HL-60 (cell line): ENCODE data around the gene EMILIN1.

Experiments used
- GABPA ChIP-seq: IDR thresholded peaks from 2 replicates; pipeline ENCODE4 v1.6.1; 2012; ENCODE audit warnings: low read depth
- POLR2AphosphoS5 ChIP-seq: IDR thresholded peaks from 2 replicates; pipeline ENCODE4 v1.6.1; 2012; ENCODE audit warnings: low read depth
- TF ChIP-seq, protein P1 (sequence below): IDR thresholded peaks from one replicate; pipeline ENCODE4 v1.5.1; 2011; ENCODE audit warnings: low read length, control low read depth, inconsistent platforms; ENCODE audit not compliant: insufficient read depth
- TF ChIP-seq, protein P2 (sequence below): IDR thresholded peaks from 2 replicates; pipeline ENCODE4 v1.6.1; 2012; ENCODE audit warnings: low read depth; ENCODE audit not compliant: insufficient replicate concordance

DNA sequence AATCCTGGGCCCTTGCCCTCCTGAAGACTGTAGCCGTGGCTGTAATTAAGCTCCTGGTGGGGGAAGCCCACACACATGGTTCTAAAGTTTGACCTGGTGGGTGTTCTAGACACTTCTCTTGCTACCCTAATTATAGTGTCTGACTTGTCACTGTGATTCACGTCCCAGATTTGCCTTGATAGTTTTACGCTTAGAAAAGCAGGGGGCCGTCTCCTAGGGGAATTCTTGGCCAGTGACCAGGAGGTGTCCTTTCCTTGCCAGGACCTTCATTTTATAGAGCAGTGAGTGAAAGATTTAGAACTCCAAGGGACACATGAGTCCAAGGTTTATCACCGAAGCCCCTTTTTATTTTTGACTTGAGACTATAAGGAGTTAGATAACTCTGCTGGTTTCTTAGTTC, 36.7 kb upstream of the EMILIN1 start:
- TF ChIP-seq, protein P1, sequence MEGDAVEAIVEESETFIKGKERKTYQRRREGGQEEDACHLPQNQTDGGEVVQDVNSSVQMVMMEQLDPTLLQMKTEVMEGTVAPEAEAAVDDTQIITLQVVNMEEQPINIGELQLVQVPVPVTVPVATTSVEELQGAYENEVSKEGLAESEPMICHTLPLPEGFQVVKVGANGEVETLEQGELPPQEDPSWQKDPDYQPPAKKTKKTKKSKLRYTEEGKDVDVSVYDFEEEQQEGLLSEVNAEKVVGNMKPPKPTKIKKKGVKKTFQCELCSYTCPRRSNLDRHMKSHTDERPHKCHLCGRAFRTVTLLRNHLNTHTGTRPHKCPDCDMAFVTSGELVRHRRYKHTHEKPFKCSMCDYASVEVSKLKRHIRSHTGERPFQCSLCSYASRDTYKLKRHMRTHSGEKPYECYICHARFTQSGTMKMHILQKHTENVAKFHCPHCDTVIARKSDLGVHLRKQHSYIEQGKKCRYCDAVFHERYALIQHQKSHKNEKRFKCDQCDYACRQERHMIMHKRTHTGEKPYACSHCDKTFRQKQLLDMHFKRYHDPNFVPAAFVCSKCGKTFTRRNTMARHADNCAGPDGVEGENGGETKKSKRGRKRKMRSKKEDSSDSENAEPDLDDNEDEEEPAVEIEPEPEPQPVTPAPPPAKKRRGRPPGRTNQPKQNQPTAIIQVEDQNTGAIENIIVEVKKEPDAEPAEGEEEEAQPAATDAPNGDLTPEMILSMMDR: no peak
- no peak for TF ChIP-seq POLR2AphosphoS5
- TF ChIP-seq, protein P2, sequence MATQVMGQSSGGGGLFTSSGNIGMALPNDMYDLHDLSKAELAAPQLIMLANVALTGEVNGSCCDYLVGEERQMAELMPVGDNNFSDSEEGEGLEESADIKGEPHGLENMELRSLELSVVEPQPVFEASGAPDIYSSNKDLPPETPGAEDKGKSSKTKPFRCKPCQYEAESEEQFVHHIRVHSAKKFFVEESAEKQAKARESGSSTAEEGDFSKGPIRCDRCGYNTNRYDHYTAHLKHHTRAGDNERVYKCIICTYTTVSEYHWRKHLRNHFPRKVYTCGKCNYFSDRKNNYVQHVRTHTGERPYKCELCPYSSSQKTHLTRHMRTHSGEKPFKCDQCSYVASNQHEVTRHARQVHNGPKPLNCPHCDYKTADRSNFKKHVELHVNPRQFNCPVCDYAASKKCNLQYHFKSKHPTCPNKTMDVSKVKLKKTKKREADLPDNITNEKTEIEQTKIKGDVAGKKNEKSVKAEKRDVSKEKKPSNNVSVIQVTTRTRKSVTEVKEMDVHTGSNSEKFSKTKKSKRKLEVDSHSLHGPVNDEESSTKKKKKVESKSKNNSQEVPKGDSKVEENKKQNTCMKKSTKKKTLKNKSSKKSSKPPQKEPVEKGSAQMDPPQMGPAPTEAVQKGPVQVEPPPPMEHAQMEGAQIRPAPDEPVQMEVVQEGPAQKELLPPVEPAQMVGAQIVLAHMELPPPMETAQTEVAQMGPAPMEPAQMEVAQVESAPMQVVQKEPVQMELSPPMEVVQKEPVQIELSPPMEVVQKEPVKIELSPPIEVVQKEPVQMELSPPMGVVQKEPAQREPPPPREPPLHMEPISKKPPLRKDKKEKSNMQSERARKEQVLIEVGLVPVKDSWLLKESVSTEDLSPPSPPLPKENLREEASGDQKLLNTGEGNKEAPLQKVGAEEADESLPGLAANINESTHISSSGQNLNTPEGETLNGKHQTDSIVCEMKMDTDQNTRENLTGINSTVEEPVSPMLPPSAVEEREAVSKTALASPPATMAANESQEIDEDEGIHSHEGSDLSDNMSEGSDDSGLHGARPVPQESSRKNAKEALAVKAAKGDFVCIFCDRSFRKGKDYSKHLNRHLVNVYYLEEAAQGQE: no peak
- TF ChIP-seq GABPA: no peak
